ENCODE data around the gene PTPN21. TPM values are rescaled to one million over a fixed set of nuclear protein-coding genes. Genes with fewer than 3 reads are reported as not detected.

The PTPN21 gene
- polyA plus RNA-seq, 1 of the 3 experiments (the other 2 are of a cell fraction), result 5.6 TPM

DNA sequence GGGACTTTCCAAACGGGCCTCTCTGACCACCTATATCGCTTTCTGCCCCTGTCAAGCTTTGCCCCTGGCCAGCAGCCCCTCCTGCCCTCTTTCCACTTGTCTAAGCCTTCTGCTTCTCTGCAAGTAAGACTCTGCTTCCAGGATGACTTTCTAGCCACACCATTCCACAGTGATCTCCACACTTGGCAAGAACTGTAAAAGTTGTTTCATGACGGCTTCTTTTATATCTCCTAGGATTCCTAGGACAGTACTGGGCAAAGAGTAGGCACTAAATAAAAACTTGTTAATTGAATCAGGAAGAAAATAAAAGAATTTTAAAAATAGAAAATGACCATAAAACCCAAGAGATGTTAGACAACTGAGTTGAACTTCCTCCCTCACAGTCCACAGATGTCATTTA is 1.8 kb upstream of the PTPN21 start:
- TF ChIP-seq POLR2AphosphoS5 (IDR thresholded peaks at IDR 0.05; ENCODE audit: low read depth, low read length) (no peak), MEF2A (IDR thresholded peaks at IDR 0.05; ENCODE audit: borderline replicate concordance, low read depth) (no peak), RAD21 (IDR thresholded peaks at IDR 0.05; ENCODE audit: low read length) (no peak), CHD2 (IDR thresholded peaks at IDR 0.05; ENCODE audit: low read length, partially characterized antibody) (no peak), RCOR1 (IDR thresholded peaks at IDR 0.05; ENCODE audit: low read length) (no peak), NFIC (IDR thresholded peaks at IDR 0.05; ENCODE audit: borderline replicate concordance) (no peak)
- TF ChIP-seq, protein P1, sequence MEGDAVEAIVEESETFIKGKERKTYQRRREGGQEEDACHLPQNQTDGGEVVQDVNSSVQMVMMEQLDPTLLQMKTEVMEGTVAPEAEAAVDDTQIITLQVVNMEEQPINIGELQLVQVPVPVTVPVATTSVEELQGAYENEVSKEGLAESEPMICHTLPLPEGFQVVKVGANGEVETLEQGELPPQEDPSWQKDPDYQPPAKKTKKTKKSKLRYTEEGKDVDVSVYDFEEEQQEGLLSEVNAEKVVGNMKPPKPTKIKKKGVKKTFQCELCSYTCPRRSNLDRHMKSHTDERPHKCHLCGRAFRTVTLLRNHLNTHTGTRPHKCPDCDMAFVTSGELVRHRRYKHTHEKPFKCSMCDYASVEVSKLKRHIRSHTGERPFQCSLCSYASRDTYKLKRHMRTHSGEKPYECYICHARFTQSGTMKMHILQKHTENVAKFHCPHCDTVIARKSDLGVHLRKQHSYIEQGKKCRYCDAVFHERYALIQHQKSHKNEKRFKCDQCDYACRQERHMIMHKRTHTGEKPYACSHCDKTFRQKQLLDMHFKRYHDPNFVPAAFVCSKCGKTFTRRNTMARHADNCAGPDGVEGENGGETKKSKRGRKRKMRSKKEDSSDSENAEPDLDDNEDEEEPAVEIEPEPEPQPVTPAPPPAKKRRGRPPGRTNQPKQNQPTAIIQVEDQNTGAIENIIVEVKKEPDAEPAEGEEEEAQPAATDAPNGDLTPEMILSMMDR (IDR thresholded peaks at IDR 0.05), result no peak
- TF ChIP-seq, protein P2, sequence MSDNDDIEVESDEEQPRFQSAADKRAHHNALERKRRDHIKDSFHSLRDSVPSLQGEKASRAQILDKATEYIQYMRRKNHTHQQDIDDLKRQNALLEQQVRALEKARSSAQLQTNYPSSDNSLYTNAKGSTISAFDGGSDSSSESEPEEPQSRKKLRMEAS (IDR thresholded peaks at IDR 0.05; ENCODE audit: low read depth), result no peak
- TF ChIP-seq, protein P3, sequence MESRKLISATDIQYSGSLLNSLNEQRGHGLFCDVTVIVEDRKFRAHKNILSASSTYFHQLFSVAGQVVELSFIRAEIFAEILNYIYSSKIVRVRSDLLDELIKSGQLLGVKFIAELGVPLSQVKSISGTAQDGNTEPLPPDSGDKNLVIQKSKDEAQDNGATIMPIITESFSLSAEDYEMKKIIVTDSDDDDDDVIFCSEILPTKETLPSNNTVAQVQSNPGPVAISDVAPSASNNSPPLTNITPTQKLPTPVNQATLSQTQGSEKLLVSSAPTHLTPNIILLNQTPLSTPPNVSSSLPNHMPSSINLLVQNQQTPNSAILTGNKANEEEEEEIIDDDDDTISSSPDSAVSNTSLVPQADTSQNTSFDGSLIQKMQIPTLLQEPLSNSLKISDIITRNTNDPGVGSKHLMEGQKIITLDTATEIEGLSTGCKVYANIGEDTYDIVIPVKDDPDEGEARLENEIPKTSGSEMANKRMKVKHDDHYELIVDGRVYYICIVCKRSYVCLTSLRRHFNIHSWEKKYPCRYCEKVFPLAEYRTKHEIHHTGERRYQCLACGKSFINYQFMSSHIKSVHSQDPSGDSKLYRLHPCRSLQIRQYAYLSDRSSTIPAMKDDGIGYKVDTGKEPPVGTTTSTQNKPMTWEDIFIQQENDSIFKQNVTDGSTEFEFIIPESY (IDR thresholded peaks at IDR 0.05; ENCODE audit: borderline replicate concordance, low read depth), result no peak
- WGBS (ENCODE audit: low lambda C conversion rate), result 71% methylated on average over 3 of the region's 3 CpGs
- CTCF ChIA-PET, result interaction anchor here (1.1 kb wide), 1 partner anchor 367 kb away, joined by 3 read pairs; no protein-coding TSS in a partner anchor

DNA sequence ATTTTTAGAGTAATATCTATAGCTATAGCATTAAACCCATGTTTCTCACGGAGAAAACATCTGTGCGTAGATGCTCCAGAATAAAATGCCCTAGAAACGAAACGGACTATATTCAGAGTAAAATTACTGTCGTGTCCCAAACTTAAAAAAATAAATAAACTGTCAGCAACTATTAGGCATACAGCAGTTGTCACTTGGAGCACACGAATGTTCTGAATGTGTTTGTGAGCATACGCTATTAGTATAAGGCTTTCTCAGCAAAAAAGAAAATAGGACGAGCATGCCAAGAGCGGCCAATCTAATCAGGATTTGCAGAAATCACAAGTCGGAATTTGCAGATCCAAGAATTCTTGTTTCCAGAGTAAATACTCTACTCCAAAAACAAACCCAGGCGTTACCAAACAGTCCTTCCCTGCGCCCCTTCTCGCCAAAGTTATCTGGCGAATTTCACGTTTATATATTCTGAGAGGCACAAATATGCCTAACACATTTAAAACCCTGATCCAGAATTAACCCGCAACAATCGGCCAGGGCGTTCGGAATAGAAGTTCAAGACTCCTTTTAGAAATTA is 836 bp downstream of the PTPN21 start:
- peaks cover 9 to 22% of the 10 kb centered on the region in 2 experiments; a peak in 3 of 4 replicates for H3K4me1 ChIP-seq (ENCODE audit: control insufficient read depth in 1 of 2, insufficient read depth in 2 of 2, low read depth in 1 of 2, low read length in 1 of 2)
- H2AFZ ChIP-seq (ENCODE audit: low read depth), result peak overlapping the region; percentile 78
- DNase-seq, result no peak
- peaks cover 52% of the 10 kb centered on the region for H3K79me2 ChIP-seq (ENCODE audit: insufficient read depth)
- H3K9me3 ChIP-seq, result no peaks in the 10 kb centered on the region
- ChIA-PET POLR2A (no interaction called here), CTCF (no interaction called here)
- peak overlapping the region; percentile 79 to 85 for H3K4me3 ChIP-seq (ENCODE audit: low read depth in 2 of 2, low read length in 1 of 2)
- H3K9ac ChIP-seq, result peak overlapping the region; percentile 86
- H3K4me2 ChIP-seq, result peak overlapping the region; percentile 95
- H3K36me3 ChIP-seq (replicated peaks in 1 of 2; ENCODE audit: control insufficient read depth in 1 of 2, insufficient read depth in 2 of 2, low read length in 1 of 2), result peaks cover 5 to 10% of the 10 kb centered on the region in 2 experiments
- H3K9me2 ChIP-seq, result no peaks in the 10 kb centered on the region
- no peaks in the 10 kb centered on the region for H3K27me3 ChIP-seq (ENCODE audit: insufficient read depth)
- peaks cover 9% of the 10 kb centered on the region; the same call in 1 of the 2 replicates for H4K20me1 ChIP-seq (ENCODE audit: insufficient read depth)
- peaks cover 14% of the 10 kb centered on the region for H3F3A ChIP-seq (replicated peaks; ENCODE audit: insufficient read depth)
- TF ChIP-seq CHD2 (IDR thresholded peaks at IDR 0.05; ENCODE audit: low read length, partially characterized antibody) (no peak), TCF12 (IDR thresholded peaks at IDR 0.05) (no peak), SMC3 (IDR thresholded peaks at IDR 0.05; ENCODE audit: low read depth, low read length) (no peak), EZH2phosphoT487 (IDR thresholded peaks at IDR 0.05; ENCODE audit: borderline replicate concordance, low read depth) (no peak), NFIC (IDR thresholded peaks at IDR 0.05; ENCODE audit: borderline replicate concordance) (no peak), TEAD4 (IDR thresholded peaks at IDR 0.05; ENCODE audit: borderline replicate concordance, insufficient read depth) (no peak), RXRA (IDR thresholded peaks at IDR 0.05; ENCODE audit: borderline replicate concordance, low read depth) (no peak), YY1 (IDR thresholded peaks at IDR 0.05; ENCODE audit: low read depth) (no peak), MEF2A (IDR thresholded peaks at IDR 0.05; ENCODE audit: borderline replicate concordance, low read depth) (no peak), RCOR1 (IDR thresholded peaks at IDR 0.05; ENCODE audit: low read length) (no peak), GABPA (IDR thresholded peaks at IDR 0.05; ENCODE audit: low read depth) (no peak), SIN3A (IDR thresholded peaks at IDR 0.05; ENCODE audit: borderline replicate concordance, low read depth, low read length) (no peak; the same call in 1 of the 2 replicates), RFX5 (IDR thresholded peaks at IDR 0.05; ENCODE audit: low read length) (no peak)
- TF ChIP-seq, protein P4, sequence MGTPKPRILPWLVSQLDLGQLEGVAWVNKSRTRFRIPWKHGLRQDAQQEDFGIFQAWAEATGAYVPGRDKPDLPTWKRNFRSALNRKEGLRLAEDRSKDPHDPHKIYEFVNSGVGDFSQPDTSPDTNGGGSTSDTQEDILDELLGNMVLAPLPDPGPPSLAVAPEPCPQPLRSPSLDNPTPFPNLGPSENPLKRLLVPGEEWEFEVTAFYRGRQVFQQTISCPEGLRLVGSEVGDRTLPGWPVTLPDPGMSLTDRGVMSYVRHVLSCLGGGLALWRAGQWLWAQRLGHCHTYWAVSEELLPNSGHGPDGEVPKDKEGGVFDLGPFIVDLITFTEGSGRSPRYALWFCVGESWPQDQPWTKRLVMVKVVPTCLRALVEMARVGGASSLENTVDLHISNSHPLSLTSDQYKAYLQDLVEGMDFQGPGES (IDR thresholded peaks at IDR 0.05; ENCODE audit: low read depth, low read length), result no peak
- TF ChIP-seq, protein P5, sequence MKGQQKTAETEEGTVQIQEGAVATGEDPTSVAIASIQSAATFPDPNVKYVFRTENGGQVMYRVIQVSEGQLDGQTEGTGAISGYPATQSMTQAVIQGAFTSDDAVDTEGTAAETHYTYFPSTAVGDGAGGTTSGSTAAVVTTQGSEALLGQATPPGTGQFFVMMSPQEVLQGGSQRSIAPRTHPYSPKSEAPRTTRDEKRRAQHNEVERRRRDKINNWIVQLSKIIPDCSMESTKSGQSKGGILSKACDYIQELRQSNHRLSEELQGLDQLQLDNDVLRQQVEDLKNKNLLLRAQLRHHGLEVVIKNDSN (IDR thresholded peaks at IDR 0.05; ENCODE audit: borderline replicate concordance, low read depth), result no peak
- 4% methylated on average over 19 of the region's 19 CpGs for WGBS (ENCODE audit: low lambda C conversion rate)
- peak overlapping the region; percentile 67 to 88; a peak in 3 of 4 replicates for H3K27ac ChIP-seq (ENCODE audit: low read depth in 2 of 2, low read length in 1 of 2)

More for the DNA sequence above, 1.8 kb upstream of the PTPN21 start:
- no peak for DNase-seq
- Histone ChIP-seq H3K4me3 (ENCODE audit: low read depth in 2 of 2, low read length in 1 of 2) (no peak overlapping the region), H3K27me3 (ENCODE audit: insufficient read depth) (no peaks in the 10 kb centered on the region), H4K20me1 (ENCODE audit: insufficient read depth) (peaks cover 9% of the 10 kb centered on the region; the same call in 1 of the 2 replicates), H3K27ac (ENCODE audit: low read depth in 2 of 2, low read length in 1 of 2) (no peak overlapping the region), H3K9ac (no peak overlapping the region), H3K9me2 (no peaks in the 10 kb centered on the region), H2AFZ (ENCODE audit: low read depth) (peak overlapping the region; percentile 36; the same call in 1 of the 2 replicates), H3K4me2 (no peak overlapping the region), H3K79me2 (ENCODE audit: insufficient read depth) (peaks cover 27% of the 10 kb centered on the region), H3K4me1 (ENCODE audit: control insufficient read depth in 1 of 2, insufficient read depth in 2 of 2, low read depth in 1 of 2, low read length in 1 of 2) (peaks cover 9 to 21% of the 10 kb centered on the region in 2 experiments; a peak in 3 of 4 replicates), H3F3A (replicated peaks; ENCODE audit: insufficient read depth) (peaks cover 20% of the 10 kb centered on the region), H3K36me3 (replicated peaks in 1 of 2; ENCODE audit: control insufficient read depth in 1 of 2, insufficient read depth in 2 of 2, low read length in 1 of 2) (no peaks in the 10 kb centered on the region), H3K9me3 (no peaks in the 10 kb centered on the region)
- POLR2A ChIA-PET, result no interaction called here

Measured in SK-N-SH (cell line).